ENCODE measurements around the gene LKAAEAR1. TPM values are rescaled to one million over a fixed set of nuclear protein-coding genes. Genes with fewer than 3 reads are reported as not detected.

The LKAAEAR1 gene
- total and polyA plus RNA-seq, 2 of the 13 experiments (the other 11 are each of a cell fraction or from before 2014, with no cell fraction given), result not detected

DNA sequence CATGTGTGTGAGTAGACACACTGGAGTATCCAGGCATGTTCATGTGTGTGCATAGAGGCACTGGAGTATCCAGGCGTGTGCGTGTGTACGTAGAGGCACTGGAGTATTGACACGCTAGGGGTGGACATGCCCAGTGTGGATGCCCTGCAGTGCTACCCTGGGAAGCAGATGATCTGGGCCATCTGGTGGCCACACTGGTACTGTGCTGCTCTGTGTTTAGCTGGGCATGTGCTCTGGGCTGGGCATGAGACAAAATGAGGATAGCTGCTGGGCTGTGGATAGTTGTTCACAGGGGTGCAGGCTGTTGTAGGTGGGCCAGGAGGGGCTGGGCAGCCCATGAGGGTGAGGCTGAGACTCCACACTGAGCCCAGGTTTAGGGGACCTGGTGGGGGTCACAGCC, 47.2 kb upstream of the LKAAEAR1 start (continued):
- TF ChIP-seq, protein P1, sequence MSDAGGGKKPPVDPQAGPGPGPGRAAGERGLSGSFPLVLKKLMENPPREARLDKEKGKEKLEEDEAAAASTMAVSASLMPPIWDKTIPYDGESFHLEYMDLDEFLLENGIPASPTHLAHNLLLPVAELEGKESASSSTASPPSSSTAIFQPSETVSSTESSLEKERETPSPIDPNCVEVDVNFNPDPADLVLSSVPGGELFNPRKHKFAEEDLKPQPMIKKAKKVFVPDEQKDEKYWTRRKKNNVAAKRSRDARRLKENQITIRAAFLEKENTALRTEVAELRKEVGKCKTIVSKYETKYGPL (CRISPR knock-in tag; IDR thresholded peaks at IDR 0.05), result no peak
- no peak for TF ChIP-seq PCBP1 (IDR thresholded peaks at IDR 0.05; ENCODE audit: borderline replicate concordance, low read depth, low read length)
- TF ChIP-seq NR2F6 (IDR thresholded peaks at IDR 0.05), result no peak
- peak; percentile 12; the same call in 1 of the 2 replicates for TF ChIP-seq NR2F6 (CRISPR knock-in tag; IDR thresholded peaks at IDR 0.05)
- TF ChIP-seq, protein P2, sequence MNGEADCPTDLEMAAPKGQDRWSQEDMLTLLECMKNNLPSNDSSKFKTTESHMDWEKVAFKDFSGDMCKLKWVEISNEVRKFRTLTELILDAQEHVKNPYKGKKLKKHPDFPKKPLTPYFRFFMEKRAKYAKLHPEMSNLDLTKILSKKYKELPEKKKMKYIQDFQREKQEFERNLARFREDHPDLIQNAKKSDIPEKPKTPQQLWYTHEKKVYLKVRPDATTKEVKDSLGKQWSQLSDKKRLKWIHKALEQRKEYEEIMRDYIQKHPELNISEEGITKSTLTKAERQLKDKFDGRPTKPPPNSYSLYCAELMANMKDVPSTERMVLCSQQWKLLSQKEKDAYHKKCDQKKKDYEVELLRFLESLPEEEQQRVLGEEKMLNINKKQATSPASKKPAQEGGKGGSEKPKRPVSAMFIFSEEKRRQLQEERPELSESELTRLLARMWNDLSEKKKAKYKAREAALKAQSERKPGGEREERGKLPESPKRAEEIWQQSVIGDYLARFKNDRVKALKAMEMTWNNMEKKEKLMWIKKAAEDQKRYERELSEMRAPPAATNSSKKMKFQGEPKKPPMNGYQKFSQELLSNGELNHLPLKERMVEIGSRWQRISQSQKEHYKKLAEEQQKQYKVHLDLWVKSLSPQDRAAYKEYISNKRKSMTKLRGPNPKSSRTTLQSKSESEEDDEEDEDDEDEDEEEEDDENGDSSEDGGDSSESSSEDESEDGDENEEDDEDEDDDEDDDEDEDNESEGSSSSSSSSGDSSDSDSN (CRISPR knock-in tag; IDR thresholded peaks at IDR 0.05), result 0 out of 2 replicates have a peak, but pooled peaks have one; percentile 22

DNA sequence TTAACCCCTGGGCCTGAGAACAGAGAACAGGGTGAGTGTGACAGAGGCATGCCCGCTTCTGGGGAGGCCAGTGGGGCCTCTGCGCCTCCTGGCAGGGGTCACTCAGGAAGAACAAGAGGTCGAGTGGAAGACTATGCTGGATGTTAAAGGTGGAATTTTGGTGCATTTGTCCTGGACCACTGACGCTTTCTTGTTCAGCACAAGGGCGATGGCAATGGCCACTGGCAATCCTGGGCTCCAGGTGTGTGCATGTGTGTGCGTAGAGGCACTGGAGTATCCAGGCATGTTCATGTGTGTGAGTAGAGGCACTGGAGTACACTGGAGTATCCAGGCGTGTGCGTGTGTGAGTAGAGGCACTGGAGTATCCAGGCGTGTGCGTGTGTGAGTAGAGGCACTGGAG, 46.7 kb upstream of the LKAAEAR1 start:
- peaks cover 1 to 19% of the 10 kb centered on the region in 2 experiments; a peak in 3 of 5 replicates for H3K27me3 ChIP-seq (ENCODE audit: control insufficient read depth in 1 of 2, insufficient read depth in 2 of 2, low read length in 2 of 2)
- in situ Hi-C loops (cut with HindIII; ENCODE audit: extremely low pct_ligation_motif_present, low pct_unique_long_range_greater_than_20kb), result no loop called here
- ATAC-seq (peak; percentile 39), DNase-seq (ENCODE audit: low spot score) (no peak), FAIRE-seq (no peak)
- no peaks in the 10 kb centered on the region for H3K9me3 ChIP-seq (ENCODE audit: low read length)
- no peak overlapping the region for H3K4me3 ChIP-seq (replicated peaks in 1 of 3; ENCODE audit: insufficient read depth in 1 of 3, low read depth in 2 of 3, low read length in 3 of 3)
- no peak overlapping the region for H3K9ac ChIP-seq (ENCODE audit: insufficient read depth, low read depth, low read length)
- no peaks in the 10 kb centered on the region for H4K20me1 ChIP-seq (ENCODE audit: insufficient read depth, low read length)
- H3K4me1 ChIP-seq (ENCODE audit: insufficient read depth, low read length), result peaks cover 12% of the 10 kb centered on the region
- ChIA-PET CTCF (ENCODE audit: low intra/inter-chr PET ratio, low total read pairs) (no interaction called here), POLR2A (no interaction called here)
- 0 out of 2 replicates have a peak, but pooled peaks have one; percentile 51 for TF ChIP-seq ZNF780A (CRISPR knock-in tag; IDR thresholded peaks at IDR 0.05)
- TF ChIP-seq HOXA7 (CRISPR knock-in tag; IDR thresholded peaks at IDR 0.05), result 0 out of 2 replicates have a peak, but pooled peaks have one; percentile 45
- no peak for TF ChIP-seq MXD4 (CRISPR knock-in tag; IDR thresholded peaks at IDR 0.05)
- peak; percentile 29; the same call in 1 of the 2 replicates for TF ChIP-seq JUNB (CRISPR knock-in tag; IDR thresholded peaks at IDR 0.05; ENCODE audit: borderline replicate concordance)
- TF ChIP-seq ZNF777 (CRISPR knock-in tag; IDR thresholded peaks at IDR 0.05), result no peak
- H3K79me2 ChIP-seq (ENCODE audit: insufficient read depth, low read length), result no peaks in the 10 kb centered on the region
- H3K4me2 ChIP-seq (ENCODE audit: low read depth, low read length), result no peak overlapping the region
- H3K27ac ChIP-seq (ENCODE audit: extremely low read length, insufficient read depth, low read length), result no peak overlapping the region
- no peak overlapping the region for H2AFZ ChIP-seq (ENCODE audit: low read length)
- H3K36me3 ChIP-seq (replicated peaks in 1 of 2; ENCODE audit: control insufficient read depth in 1 of 2, insufficient read depth in 2 of 2, low read length in 2 of 2), result no peaks in the 10 kb centered on the region
- BruUV-seq (replicated peaks), result no TSS peak
- intact Hi-C loops (cut with micrococcal nuclease; ENCODE audit: unreplicated experiment), result no loop called here
- 34% methylated on average over 10 of the region's 10 CpGs for WGBS (ENCODE audit: low lambda C conversion rate)

All from HepG2 (cell line).